Osteocyte (in vitro differentiated cells): ENCODE measurements around the gene SNAPC3. TPM values are rescaled to one million over a fixed set of nuclear protein-coding genes. Genes with fewer than 3 reads are reported as not detected.
A peak's percentile ranks its signal among the peaks of the same experiment; 100 is the strongest.
"Not testable (repeated sequence)": the region's sequence is repeated elsewhere in the genome, so short reads cannot be mapped to it uniquely, and the experiment has no call there.

Experiments
- DNase-seq: peaks from one replicate; pipeline ENCODE4 v3.0.0; 2021; ENCODE audit warnings: mixed read lengths; ENCODE audit not compliant: unreplicated experiment; ENCODE audit errors: extremely low spot score
- H3K27ac Mint-ChIP-seq: one replicate; pipeline ENCODE4 v1.8.0; 2021; ENCODE audit warnings: mild to moderate bottlenecking, mixed read lengths; ENCODE audit not compliant: unreplicated experiment
- H3K27me3 Mint-ChIP-seq: one replicate; pipeline ENCODE4 v1.8.0; 2021; ENCODE audit warnings: mixed read lengths; ENCODE audit not compliant: unreplicated experiment
- H3K36me3 Mint-ChIP-seq: one replicate; pipeline ENCODE4 v1.8.0; 2021; ENCODE audit warnings: mixed read lengths; ENCODE audit not compliant: unreplicated experiment
- H3K4me1 Mint-ChIP-seq: one replicate; pipeline ENCODE4 v1.8.0; 2021; ENCODE audit warnings: mixed read lengths; ENCODE audit not compliant: unreplicated experiment
- H3K4me3 Mint-ChIP-seq: one replicate; pipeline ENCODE4 v1.8.0; 2021; ENCODE audit warnings: mild to moderate bottlenecking, moderate library complexity, mixed read lengths; ENCODE audit not compliant: unreplicated experiment
- H3K9me3 Mint-ChIP-seq: one replicate; pipeline ENCODE4 v1.8.0; 2021; ENCODE audit warnings: mixed read lengths; ENCODE audit not compliant: unreplicated experiment
- total RNA-seq: library from RNA; stranded (reverse); gene quantifications from 2 replicates; pipeline ENCODE4 v1.2.1, GENCODE V29; 2021
- TF ChIP-seq, protein P1 (sequence below): fragments of 200-600 bp; sonication (generic); IDR thresholded peaks from 2 replicates; pipeline ENCODE4 v1.5.0; 2021; ENCODE audit warnings: antibody characterized with exemption, mild to moderate bottlenecking, moderate library complexity

Gene SNAPC3
- total RNA-seq, 1 donor from 2014 or later, result 36.1 TPM

DNA sequence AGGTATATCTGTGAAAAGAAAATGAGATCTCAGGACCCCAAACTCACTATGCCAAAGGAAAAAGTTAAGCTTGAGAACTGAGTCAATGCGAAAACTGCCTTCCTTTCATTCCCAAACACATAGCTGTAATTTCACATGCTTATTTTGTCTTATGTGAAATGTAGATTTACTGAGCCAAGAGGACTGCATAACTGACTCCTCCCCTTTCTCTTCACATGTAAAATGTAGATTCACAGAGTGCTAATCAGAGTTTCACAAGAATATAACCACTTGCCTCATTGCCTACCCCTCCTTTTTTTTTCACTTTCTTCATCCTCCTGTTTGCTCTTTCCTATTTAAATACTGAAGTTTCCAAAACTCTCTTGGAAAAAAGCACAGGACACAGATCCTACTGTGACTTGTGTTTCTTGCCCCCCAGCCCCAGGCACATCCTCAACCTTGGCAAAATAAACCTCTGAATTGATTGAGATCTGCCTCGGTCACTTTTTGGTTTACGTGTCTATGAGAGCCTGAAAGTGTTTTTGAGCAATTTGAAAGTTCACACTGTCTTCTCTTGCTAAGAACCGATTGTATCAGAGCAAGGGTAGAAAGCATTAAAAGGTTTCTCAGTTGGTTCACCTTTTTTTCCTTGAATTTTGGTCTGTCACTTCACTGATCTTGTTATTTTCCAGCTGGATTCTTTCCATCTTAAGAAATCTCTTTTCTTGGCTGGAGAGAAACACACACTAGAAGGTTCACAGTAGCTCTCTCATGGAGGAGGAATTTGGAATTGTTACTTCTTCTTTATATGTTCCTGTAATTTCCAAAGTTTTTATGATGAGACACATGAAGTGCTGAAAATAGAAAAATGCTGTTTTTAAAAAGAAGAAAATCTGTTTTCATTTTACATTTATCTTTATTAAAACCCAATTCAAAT is 44.8 kb upstream of the SNAPC3 start:
- H3K27ac Mint-ChIP-seq, result peak overlapping the region; percentile 95
- H3K27me3 Mint-ChIP-seq, result peaks cover 7% of the 10 kb centered on the region
- peaks cover 49% of the 10 kb centered on the region for H3K4me1 Mint-ChIP-seq
- peaks cover 6% of the 10 kb centered on the region for H3K9me3 Mint-ChIP-seq
- TF ChIP-seq, protein P1, sequence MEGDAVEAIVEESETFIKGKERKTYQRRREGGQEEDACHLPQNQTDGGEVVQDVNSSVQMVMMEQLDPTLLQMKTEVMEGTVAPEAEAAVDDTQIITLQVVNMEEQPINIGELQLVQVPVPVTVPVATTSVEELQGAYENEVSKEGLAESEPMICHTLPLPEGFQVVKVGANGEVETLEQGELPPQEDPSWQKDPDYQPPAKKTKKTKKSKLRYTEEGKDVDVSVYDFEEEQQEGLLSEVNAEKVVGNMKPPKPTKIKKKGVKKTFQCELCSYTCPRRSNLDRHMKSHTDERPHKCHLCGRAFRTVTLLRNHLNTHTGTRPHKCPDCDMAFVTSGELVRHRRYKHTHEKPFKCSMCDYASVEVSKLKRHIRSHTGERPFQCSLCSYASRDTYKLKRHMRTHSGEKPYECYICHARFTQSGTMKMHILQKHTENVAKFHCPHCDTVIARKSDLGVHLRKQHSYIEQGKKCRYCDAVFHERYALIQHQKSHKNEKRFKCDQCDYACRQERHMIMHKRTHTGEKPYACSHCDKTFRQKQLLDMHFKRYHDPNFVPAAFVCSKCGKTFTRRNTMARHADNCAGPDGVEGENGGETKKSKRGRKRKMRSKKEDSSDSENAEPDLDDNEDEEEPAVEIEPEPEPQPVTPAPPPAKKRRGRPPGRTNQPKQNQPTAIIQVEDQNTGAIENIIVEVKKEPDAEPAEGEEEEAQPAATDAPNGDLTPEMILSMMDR, result no peak
- peaks cover 3% of the 10 kb centered on the region for H3K36me3 Mint-ChIP-seq
- peak overlapping the region; percentile 31 for H3K4me3 Mint-ChIP-seq
- no peak for DNase-seq

DNA sequence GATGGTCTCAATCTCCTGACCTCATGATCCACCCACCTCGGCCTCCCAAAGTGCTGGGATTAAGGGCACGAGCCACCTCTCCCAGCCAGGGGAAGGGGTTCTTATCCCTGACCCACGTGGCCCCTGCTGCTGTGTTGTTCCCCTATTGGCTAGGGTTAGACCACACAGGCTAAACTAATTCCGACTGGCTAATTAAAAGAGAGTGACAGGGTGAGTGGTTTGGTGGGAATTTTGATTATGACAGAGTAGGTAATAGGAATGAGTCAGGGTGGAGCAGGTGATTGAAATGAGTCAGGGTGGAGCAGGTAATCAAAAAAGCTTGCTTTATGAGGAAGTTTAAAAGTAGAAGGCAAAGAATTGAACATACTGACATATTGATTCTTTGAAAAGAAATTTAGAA is 43.4 kb upstream of the SNAPC3 start:
- not testable (repeated sequence) for H3K27ac Mint-ChIP-seq

DNA sequence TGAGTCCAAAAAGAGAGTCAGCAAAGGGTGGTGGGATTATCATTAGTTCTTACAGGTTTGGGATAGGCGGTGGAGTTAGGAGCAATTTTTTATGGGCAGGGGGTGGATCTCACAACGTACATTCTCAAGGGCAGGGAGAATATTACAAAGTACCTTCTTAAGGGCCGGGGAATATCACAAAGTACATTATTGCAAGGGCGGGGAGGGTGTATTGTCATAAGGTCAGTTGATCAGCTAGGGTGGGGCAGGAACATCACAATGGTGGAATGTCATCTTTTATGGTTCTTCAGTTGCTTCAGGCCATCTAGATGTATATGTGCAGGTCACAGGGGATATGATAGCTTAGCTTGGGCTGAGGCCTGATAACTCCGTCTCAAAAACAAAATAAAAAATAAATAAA is 42.8 kb upstream of the SNAPC3 start:
- H3K9me3 Mint-ChIP-seq, H3K27me3 Mint-ChIP-seq, H3K36me3 Mint-ChIP-seq, H3K4me3 Mint-ChIP-seq, DNase-seq, H3K27ac Mint-ChIP-seq: not testable (repeated sequence)
- H3K4me1 Mint-ChIP-seq, result peaks cover 29% of the 10 kb centered on the region

More for the DNA sequence above, 43.4 kb upstream of the SNAPC3 start:
- not testable (repeated sequence) for H3K36me3 Mint-ChIP-seq, H3K4me3 Mint-ChIP-seq, H3K27me3 Mint-ChIP-seq, H3K9me3 Mint-ChIP-seq, DNase-seq
- peaks cover 34% of the 10 kb centered on the region for H3K4me1 Mint-ChIP-seq

DNA sequence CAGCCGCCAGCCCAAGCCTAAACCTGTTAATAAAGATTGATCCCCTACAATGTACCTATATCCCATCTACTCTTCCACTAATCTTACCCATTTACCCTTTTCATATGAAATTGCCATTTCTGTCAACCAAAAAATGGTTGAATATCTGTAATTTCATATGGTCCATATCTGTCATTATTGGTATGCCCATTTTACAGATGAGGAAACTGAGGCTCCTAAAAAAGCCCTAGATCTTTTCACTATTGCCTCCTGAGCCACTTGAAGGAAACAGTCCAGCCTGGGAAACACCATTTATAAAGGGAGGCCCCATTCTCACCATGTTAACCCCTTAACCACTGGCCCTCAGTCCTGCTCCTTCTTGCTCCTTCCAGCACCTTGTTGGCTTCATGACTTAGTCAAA is 41.2 kb upstream of the SNAPC3 start:
- H3K4me1 Mint-ChIP-seq, result peaks cover 21% of the 10 kb centered on the region
- no peak overlapping the region for H3K4me3 Mint-ChIP-seq
- H3K27me3 Mint-ChIP-seq, result peaks cover 7% of the 10 kb centered on the region
- no peaks in the 10 kb centered on the region for H3K36me3 Mint-ChIP-seq
- TF ChIP-seq, protein P1, result no peak
- H3K9me3 Mint-ChIP-seq, result no peaks in the 10 kb centered on the region
- no peak overlapping the region for H3K27ac Mint-ChIP-seq
- no peak for DNase-seq

DNA sequence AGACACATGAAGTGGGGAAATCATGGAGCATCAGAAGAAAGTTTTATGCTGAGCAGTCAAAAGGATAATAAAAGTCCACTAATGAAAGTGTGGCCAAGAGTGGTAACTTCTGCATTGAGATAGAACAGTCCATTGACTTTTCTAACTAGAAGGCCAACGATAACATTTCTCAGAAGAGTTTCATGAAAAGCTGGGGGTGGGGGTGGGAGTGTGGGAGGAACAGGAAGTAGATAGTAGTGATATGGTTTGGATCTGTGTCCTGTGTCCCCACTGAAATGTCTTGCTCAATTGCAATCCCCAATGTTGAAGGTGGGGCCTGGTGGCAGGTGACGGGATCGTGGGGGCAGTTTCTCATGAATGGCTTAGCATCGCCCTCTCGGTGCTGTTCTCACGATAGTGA is 36.2 kb upstream of the SNAPC3 start:
- H3K4me3 Mint-ChIP-seq, result no peak overlapping the region
- H3K27ac Mint-ChIP-seq, result no peak overlapping the region
- peaks cover 6% of the 10 kb centered on the region for H3K27me3 Mint-ChIP-seq
- no peak for DNase-seq
- TF ChIP-seq, protein P1, result no peak
- no peaks in the 10 kb centered on the region for H3K9me3 Mint-ChIP-seq
- no peaks in the 10 kb centered on the region for H3K36me3 Mint-ChIP-seq
- H3K4me1 Mint-ChIP-seq, result no peaks in the 10 kb centered on the region

DNA sequence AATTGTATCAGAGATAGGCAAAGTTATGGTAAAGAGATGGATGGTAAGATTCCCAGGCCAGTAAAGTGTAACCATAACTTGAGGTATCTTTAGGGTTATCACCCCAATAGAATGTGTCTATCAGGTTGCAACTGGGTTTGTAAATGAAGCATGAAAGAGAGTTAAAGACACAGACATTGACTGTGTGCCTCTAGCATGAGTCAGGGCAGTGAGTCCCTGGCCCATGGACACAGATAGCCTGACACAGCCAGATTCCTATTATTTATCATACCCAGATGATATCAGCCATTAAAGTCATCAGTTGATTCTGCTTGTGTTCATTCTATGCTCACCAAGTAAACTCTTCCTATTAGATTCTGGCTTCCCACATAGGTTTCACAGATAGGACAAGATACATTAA is 33.5 kb upstream of the SNAPC3 start:
- TF ChIP-seq, protein P1, result no peak
- no peak for DNase-seq
- Mint-ChIP-seq H3K36me3 (no peaks in the 10 kb centered on the region), H3K27ac (no peak overlapping the region), H3K4me1 (no peaks in the 10 kb centered on the region), H3K9me3 (no peaks in the 10 kb centered on the region), H3K4me3 (no peak overlapping the region), H3K27me3 (no peaks in the 10 kb centered on the region)
